Cardiac septum (tissue), 1 donor: ENCODE measurements around the gene ANXA11. TPM values are rescaled to one million over a fixed set of nuclear protein-coding genes. Genes with fewer than 3 reads are reported as not detected.

ENCODE experiments used
- DNase-seq: peaks from one replicate; pipeline ENCODE4 v3.0.0-alpha.2; 2020; ENCODE audit warnings: low spot score
- intact Hi-C: fragments of 100-400 bp; cut with DNase I; formaldehyde crosslinking; loops from one replicate; pipeline ENCODE4 v1.14.0; 2022
- total RNA-seq: library from RNA; stranded (reverse); fragmentation: NEBNext Ultra II Directional; extraction: Animal tissue kit (Norgen Biotek cat#: 25700); gene quantifications from one replicate; pipeline ENCODE4 v1.2.1, GENCODE V29; 2021
- donor health status: DM: no; HTN: no; CAD: no.

ANXA11 gene
- total RNA-seq, 1 donor from 2014 or later, result 406 TPM

DNA sequence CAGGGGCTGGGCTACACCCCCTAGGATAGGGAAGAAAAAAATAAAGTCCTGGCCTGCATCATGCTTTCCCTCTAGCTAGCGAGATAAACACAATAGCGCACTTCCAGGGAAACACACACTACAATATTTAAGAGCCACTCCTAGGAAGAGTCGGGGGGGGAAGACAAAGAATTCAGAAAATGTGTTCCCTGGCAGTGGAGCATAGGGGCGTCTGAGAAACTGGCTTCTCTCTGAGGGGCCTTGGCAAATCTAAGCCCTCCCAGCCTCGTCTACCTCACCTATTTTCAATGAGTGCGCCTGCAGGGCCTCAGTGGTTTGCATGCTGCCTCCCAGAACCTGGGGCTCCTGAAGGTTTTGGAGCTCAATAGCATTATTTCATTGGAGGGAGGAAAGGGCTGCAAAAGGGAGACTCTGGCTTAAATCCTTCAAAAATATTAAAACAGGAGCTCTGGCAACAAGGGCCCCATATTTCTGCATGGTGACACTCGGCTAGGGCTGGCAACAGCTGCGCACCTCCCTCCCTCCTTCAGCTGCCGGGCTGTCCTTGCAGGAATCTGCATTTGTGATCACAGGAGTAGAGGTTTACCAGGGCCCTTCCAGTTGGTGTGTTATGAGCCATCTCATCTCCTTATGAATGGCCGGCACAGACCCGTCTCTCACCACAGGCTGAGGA lies 10.8 kb downstream of the ANXA11 start:
- intact Hi-C loops, result no loop called here
- DNase-seq, result no peak

DNA sequence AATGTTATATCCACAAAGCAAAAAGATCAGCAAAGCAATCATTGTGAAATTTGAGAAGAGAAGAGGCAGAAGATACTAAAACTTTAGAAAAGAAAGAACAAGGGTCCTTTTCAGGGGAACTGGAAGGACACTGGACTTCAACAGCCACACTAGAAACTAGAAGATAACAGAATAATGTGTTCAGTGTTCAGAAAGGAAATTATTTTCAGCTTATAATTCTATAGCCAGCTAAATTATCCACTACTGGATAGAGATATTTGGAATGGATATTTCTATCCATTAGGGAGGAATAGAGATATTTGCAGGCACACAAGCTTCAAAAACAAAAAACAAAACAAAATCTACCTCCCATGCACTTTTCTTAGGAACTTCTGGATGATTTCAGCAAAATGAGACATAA lies 12.8 kb downstream of the ANXA11 start:
- DNase-seq, result no peak
- intact Hi-C loops, result no loop called here

DNA sequence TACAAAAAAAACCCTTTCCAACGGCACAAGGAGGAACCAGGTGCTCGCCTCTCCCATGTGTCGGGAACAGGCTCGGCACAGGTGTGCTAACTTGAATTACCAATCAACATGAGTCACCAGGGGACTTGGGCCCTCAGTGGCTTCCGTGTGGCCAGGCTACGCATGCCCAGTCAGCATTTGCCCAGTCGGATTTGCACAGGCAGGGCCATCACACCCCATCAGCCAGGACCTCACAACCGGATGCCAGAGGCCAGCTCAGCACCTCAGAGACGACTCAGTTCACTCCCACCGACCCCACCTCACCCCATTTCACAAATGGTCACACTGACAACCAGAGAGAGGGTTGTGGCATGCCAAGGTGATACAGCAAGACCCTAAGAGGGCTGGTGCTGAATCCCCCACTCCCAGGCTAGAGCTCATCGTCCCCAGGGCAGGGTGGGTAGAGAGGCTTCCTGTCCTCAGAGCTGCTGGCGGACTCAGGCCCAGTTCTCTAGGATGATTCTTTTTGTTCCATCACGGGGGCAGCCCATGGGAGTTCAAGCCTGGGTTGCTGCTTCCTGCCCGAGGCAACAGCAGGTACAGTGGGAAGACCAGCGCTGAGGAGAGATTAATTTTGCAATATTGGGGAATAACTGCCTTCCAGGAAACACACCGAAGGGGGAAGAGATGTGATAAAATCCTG lies 13.6 kb downstream of the ANXA11 start:
- DNase-seq, result peak; percentile 78
- intact Hi-C loops, result no loop called here

DNA sequence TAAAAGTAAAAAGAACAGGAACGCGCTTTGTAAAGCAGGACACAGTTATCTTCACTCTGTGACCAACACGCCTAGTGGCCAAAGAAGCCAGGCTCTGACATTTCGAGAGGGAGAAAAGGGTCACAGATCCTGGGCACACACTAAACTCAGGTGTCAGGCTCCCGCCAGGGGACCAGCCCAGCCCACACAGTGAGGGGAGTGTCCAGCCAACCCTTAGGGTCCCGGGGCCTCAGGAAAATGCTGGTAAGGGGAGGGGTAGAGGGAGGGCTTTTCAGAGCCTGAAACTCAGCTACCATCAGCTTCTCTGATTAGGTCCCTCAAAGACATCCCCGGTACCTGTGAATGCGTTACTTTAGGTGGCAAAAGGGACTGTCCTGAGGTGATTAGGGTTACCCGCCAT lies 16.6 kb downstream of the ANXA11 start:
- intact Hi-C loops, result no loop called here
- no peak for DNase-seq

DNA sequence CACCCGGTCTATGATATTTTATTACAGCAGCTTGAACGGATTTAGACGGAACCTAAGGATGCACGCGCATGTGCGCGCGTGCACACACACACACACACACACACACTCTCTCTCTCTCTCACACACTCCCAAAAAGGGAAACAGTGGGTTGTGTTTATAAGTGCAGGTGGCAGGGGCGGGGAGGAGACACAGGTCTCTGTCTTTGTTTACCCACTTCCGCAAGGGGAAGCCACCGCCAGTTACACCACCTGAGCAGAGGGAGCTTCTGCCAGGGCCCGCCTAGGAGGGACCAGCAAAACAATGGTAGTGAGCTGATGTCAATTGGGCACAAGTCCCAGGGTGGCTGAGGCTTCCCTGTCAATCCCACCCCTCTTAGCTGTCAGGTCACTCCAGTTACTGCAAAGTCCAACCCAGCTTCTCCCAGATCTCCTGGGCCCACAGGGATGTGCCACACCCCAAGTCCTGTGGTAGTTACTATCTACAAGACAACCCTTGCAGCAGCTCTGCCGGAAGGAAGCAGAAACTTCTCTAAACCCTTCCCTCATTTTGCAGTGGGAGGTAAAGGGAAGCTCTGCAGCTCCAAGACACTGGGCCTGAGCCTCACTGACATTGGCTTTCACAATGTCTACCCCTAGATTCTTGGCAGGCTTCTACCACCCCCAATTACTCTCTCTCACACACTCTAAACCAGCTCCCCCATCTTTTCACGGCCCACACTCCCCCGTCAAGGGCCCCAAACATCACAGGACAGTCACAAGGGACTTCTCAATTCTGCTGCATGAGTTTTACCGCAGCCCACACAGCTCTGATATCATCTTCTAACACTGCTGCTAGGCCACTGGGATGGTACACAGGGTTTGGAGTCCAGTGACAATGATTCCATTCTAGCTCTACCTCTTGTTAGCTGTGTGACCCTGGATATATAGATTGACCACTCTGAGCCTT lies 17.6 kb downstream of the ANXA11 start:
- DNase-seq, result peak; percentile 88

DNA sequence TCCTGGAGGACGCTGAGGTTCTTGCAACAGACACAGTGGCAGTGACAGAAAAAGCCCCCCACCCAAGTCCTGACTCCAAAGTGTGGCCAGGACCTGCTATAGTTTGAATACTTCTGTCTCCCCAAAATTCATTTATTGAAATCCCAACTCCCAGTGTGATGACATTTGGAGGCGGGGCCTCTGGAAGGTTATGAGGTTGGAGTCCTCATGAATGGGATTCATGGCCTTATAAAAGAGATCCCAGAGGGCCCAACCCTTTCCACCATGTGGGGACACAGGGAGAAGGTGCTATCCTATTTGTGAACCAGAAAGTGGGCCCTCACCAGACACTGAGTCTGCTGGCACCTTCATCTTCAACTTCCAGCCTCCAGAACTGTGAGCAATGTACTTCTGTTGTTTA lies 18.3 kb downstream of the ANXA11 start:
- no peak for DNase-seq

More for the DNA sequence above, 17.6 kb downstream of the ANXA11 start:
- intact Hi-C loops, result no loop called here

DNA sequence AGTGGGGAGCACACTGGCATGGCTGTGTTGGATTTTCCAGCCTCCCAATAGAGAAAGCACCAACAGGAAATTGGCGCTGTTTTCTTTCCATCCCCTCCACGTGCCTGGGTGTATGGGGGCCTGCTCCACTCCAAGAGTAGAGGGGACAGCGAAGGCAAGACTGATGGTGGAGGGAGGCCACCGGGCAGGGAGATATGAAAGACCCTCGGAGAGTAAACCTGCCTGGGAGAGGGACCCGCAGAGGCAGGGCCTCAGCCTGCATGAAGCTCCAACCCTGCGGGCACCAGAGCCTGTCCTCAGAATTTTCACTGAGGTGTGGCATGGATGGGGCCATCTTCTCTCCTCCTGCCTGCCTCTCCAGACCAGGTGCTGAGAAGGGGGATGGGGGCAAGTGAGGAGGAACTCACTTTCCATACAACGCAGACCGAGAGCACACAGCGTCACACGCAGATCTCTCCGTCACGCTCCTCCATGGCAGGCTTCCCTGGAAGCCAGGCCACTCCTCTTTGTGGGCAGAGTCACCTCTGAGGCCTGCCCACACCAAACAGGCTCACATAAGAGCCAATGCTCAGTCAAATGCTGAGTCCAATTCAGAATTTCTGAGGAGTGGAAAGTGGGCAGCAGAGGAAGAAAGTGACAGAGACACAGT lies 18.8 kb downstream of the ANXA11 start:
- DNase-seq, result peak; percentile 83
- intact Hi-C loops, result no loop called here

More for the DNA sequence above, 18.3 kb downstream of the ANXA11 start:
- intact Hi-C loops, result no loop called here

DNA sequence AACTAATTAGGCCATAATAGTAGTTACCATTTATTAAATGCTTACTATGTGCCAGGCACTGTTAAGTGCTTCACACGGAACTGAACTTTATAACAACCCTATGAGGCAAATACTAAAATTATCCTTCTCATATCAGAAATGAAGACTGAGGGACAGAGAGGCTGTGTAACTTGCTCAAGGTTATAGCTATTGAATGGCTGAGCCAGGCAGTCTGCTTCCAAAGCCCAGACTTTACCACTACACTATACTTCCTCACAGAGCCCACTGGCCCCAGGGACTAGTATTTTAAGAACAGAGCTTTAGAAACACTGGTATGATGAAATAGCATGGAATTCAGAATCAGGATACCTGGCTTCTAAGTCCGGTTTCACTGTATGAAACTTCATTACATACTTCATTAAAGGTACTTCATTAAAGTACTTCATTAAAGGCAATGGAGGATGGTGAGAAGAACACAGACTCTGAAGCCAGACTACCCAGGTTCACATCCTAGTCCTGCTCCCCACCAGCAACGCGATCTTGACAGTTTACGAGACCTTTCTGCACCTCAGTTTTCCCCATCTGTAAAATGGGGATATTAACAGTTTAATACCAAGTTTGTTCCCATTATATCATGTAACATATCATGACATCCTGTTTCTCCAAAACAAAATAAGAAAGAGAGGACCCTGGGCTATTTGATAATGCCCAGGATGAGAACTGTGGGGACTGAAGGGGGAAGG lies 19.6 kb downstream of the ANXA11 start:
- no peak for DNase-seq
- intact Hi-C loops, result no loop called here

DNA sequence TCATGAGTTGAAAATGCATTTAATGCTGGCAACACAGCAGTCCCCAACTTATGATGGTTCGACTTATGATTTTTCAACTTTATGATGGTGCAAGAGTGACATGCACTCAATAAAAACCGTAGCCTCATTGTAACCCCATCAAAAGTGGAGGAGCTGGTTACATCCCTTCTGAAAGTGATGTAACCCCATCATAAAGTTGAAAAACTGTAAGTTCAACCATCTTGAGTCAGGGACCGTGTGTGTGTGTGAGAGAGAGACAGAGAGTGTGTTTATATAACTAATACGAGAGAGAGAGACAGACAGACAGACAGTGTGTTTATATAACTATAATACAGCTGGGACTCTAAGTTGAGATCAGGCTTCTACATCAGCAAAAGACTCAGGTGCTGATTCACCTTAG lies 21.0 kb downstream of the ANXA11 start:
- intact Hi-C loops, result no loop called here
- DNase-seq, result no peak

DNA sequence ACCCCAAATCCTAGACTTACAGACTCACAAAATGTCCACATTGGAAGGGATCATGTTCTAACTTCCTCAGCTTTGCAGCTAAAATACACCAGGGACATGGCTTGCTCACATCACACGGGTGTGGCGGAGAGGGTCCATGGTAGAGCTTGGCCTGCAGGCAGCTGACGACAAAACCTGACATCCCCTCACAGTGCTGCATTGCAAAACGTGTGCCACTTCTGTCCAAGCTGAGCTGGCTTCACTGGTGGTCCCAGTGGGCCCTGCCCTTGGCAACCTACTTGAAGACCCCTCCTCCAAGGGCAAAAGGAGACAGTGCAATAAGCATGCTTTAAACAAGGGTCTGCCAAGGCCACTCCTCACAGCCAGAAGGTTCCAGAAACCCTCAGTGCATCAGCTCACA lies 21.9 kb downstream of the ANXA11 start:
- intact Hi-C loops, result no loop called here
- DNase-seq, result no peak

DNA sequence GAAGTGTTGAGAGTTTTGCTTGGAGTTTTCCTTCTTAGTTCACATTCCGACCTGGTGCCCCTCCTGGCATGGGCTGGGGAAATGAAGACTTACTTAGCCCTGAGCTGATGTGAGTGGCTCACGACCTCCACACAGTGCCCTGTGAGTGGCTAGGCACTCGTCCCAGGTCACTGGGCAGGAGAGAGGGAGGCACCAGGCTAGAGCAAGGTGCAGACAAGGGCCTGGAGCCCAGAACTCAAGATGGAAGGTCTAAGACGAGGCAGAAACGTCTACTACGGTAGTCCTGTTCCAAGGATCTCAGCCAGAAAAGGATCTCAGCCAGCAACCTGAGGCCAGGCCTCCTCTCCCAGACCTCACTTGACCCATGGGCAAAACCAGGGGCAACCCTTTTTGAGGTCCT lies 22.4 kb downstream of the ANXA11 start:
- intact Hi-C loops, result no loop called here
- DNase-seq, result no peak

DNA sequence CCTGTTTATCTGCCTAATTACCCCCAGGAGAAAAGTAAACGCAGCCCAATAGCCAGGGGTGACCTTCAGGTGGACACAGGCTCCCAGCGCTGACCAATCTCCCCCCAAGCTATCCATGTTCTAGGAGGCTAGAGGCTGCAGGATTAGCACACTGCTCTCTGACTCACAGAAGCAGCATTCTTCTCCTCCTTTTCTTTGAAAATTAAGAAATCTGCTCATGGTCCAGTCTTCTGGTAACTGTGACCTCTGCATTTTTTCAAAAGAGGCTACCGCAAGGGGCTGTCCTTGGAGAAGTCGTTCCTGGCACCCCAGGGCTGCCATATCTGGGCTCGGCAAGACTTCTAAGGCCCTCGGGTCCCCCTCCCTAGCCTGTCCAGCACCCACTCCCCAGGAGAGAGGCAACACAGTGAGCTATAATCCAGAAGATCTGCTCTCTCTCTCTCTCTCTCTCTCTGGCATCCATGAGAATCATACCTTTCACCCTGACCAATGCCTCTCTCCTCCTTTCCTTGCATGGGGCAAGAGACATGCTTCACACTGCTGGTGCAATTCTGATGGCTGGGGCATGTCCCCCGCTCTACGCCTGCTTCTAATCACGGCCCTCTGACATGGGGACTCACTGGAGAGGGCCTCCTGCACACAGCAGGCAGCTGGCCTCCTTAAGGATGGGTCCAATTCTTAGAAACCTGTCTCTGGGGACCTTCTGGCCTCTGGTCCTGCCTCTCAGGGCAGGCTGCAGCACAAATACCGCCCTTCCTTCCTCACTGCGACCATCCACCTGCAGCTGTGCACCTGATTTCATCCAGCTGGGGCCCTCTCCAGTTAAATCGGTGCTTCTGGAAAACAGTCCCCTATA lies 27.3 kb downstream of the ANXA11 start:
- intact Hi-C loops, result no loop called here
- DNase-seq, result no peak

DNA sequence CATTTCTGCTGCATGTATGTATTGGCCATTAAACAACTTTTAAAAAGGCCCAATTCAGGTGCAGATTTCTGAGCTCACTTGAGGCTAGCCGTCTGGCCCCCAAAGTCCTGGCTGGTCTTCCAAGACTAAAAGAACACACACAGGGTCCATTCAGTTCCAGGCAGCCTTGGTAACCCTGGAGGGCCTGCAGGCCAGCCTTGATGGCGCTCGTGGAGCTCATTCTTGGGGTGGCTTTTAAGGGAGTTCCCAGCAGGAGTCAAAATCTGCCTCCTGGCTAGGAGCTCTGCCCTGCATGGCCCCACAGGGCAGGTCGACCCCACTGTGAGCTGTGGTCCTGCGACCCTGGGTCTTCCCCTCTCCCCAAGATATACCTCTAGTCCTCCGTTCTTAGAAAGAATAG lies 28.8 kb downstream of the ANXA11 start:
- intact Hi-C loops, result no loop called here
- DNase-seq, result no peak

DNA sequence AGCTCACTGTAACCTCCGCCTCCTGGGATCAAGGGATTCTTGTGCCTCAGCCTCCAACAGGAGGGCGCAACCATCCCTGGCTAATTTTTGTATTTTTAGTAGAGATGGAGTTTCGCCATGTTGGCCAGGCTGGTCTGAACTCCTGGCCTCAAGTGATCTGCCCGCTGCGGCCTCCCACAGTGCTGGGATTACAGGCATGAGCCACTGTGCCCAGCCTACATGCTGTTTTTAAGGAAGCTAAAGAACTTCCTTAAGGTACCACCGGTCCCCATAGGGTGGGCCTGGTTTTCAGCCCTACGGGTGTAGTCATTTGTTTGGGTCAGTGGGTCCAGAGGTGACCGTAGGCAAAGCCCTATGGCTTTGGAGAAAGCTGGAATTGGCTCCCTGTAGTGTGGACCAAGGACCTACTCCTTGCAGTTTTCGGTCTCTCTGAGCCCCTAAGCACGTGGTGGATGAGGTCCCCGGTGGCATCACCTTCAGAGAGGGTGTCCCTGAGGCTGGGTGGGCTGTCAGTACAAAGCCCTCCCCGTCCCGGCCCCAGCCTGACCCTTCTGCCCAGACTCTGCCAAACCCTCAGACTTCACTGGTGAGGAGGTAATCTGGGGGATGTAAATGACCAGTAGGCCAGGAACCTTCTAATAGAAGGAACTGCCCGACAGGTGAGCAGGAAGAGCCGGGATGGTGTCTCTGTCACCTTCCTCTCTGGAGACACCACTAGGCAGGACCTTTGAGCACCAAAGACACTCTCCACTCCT lies 30.5 kb downstream of the ANXA11 start:
- intact Hi-C loops, result no loop called here
- DNase-seq, result no peak

DNA sequence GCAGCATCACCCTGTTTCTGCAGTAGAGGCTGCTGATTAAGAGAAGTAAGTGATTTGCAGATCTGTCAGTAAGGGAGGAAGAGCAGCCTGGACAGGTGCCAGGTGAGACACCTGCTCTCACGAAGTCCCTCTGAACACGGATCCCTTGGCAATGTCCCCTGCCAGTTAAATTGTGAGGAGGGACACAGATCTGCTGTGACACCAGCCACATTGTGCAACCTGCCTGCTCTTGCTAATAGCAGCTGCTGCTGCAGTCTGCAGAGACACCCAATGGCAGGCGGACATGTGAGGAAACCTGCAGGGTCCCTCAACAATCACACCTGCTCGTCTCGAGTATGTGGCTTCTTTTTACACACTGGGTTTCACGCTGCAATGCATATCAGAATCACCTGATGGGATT lies 31.9 kb downstream of the ANXA11 start:
- no peak for DNase-seq
- intact Hi-C loops, result no loop called here

DNA sequence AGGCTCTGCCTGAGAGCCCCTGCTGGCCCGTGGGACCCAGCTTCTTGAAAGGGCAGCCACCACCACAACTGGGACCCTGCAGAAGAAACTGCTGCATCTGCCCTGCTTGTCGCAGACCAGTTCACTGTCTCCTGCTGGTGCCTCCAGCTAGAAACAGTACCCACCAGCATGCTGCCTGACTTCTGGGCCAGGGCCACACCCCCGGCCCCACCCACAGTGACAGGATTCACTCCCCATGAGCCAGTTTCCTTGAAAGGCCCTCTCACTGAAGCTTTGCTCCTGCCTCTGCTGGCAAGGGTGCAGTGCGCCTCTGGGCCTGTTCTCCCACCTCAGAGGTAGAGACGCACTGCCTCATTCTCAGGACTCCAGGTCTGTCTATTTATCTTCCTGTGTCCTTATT lies 32.4 kb downstream of the ANXA11 start:
- DNase-seq, result no peak
- intact Hi-C loops, result no loop called here

DNA sequence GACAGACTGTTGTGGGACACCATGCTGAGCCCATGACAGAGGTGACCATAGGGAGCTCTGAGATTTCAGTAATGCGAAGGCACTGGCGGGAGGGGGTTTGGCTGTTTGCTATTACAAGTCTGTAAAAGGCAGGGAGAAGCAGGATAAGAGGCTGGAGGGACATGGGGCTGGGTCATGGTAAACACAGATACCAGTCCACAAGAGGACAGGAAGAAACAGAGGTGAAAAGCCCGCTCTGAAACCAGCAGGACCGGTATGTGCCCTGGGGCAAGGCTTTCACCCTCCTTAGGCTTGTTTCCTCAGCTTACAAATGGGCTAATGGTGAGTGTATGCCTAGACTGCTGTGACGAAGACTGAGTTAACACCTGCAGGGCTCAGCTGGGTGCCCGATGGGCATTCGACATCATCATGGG lies 34.1 kb downstream of the ANXA11 start:
- DNase-seq, result no peak
- intact Hi-C loops, result no loop called here

DNA sequence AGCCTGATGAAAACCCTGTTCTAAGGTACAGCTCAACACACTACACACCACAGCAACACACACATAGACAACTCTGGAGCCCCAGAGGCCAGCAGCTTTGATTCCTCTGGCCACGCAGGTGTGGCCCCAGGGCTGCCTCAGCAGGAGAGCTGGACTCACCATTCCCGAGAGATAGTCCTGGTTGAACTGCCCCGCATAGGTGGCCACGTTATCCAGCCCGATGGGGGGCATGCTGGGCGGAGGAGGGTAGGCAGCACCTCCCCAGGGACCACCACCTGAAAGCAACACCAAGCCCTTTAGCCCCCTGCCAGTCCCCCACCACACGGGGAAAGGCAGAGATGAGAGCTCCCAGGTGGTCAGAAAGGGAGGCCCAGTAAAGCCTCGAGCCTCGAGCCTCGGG lies 34.7 kb downstream of the ANXA11 start:
- no peak for DNase-seq
- intact Hi-C loops, result no loop called here
